HG02981 (cell line): ENCODE measurements around the gene OSBPL6.
"Not testable (repeated sequence)": the region's sequence is repeated elsewhere in the genome, so short reads cannot be mapped to it uniquely, and the experiment has no call there.

ENCODE experiments used
- ATAC-seq: cut with Tn5 transposase; IDR thresholded peaks from one replicate; pipeline ENCODE4 v1.9.1; 2021; ENCODE audit warnings: mild to moderate bottlenecking, moderate library complexity; ENCODE audit not compliant: unreplicated experiment

Gene OSBPL6

GRCh38 chr2:178388287-178388686 is 194.0 kb downstream of the OSBPL6 start:
- no peak for ATAC-seq

GRCh38 chr2:178391701-178392100 is 197.4 kb downstream of the OSBPL6 start:
- ATAC-seq, result no peak

- ATAC-seq, result no peak
Measured at GRCh38 chr2:178392215-178392614, 197.9 kb downstream of the OSBPL6 start.

GRCh38 chr2:178394859-178395258 is 200.5 kb downstream of the OSBPL6 start:
- ATAC-seq, result no peak

- no peak for ATAC-seq
Measured at GRCh38 chr2:178395295-178395694, 201.0 kb downstream of the OSBPL6 start.

- no peak for ATAC-seq
Measured at GRCh38 chr2:178395941-178396570, 201.7 kb downstream of the OSBPL6 start.

GRCh38 chr2:178397002-178397605 is 202.8 kb downstream of the OSBPL6 start:
- peak; percentile 82 for ATAC-seq

- no peak for ATAC-seq
Measured at GRCh38 chr2:178401994-178402437, 207.7 kb downstream of the OSBPL6 start.

GRCh38 chr2:178403671-178404306 is 209.5 kb downstream of the OSBPL6 start:
- peak; percentile 39 for ATAC-seq

GRCh38 chr2:178404368-178404767 is 210.1 kb downstream of the OSBPL6 start:
- peak; percentile 99 for ATAC-seq

- no peak for ATAC-seq
Measured at GRCh38 chr2:178409261-178409660, 214.9 kb downstream of the OSBPL6 start.

- ATAC-seq, result no peak
Measured at GRCh38 chr2:178412047-178412446, 217.7 kb downstream of the OSBPL6 start.

- ATAC-seq, result not testable (repeated sequence)
Measured at GRCh38 chr2:178412453-178412852, 218.1 kb downstream of the OSBPL6 start.

GRCh38 chr2:178413472-178414265 is 219.4 kb downstream of the OSBPL6 start:
- ATAC-seq, result peak; percentile 74

- ATAC-seq, result peak; percentile 78
Measured at GRCh38 chr2:178414266-178415247, 220.2 kb downstream of the OSBPL6 start.

GRCh38 chr2:178415979-178416378 is 221.7 kb downstream of the OSBPL6 start:
- ATAC-seq, result no peak

- no peak for ATAC-seq
Measured at GRCh38 chr2:178417916-178418315, 223.6 kb downstream of the OSBPL6 start.

GRCh38 chr2:178418426-178418825 is 224.1 kb downstream of the OSBPL6 start:
- no peak for ATAC-seq

- no peak for ATAC-seq
Measured at GRCh38 chr2:178419123-178419522, 224.8 kb downstream of the OSBPL6 start.

GRCh38 chr2:178420463-178420999 is 226.2 kb downstream of the OSBPL6 start:
- ATAC-seq, result no peak
